NT2/D1 (cell line): ENCODE results near the gene UBE3D.

Experiments used
- DNase-seq: peaks from one replicate; pipeline ENCODE4 v3.0.0-alpha.2; 2011; ENCODE audit warnings: low read depth, low spot score
- H3K27me3 ChIP-seq: 2 replicates; pipeline ENCODE4 v1.6.0; 2011; ENCODE audit warnings: mild to moderate bottlenecking; ENCODE audit not compliant: insufficient read length, insufficient read depth
- H3K36me3 ChIP-seq: 2 replicates; pipeline ENCODE4 v1.6.1; 2011; ENCODE audit warnings: mild to moderate bottlenecking, low read length, mixed read lengths; ENCODE audit not compliant: insufficient read depth, insufficient read length
- H3K4me1 ChIP-seq: 2 replicates; pipeline ENCODE4 v1.5.1; 2011; ENCODE audit not compliant: insufficient read depth, insufficient read length
- H3K4me3 ChIP-seq: 2 replicates; pipeline ENCODE4 v1.5.1; 2011; ENCODE audit warnings: low read depth; ENCODE audit not compliant: insufficient read length
- H3K9ac ChIP-seq: 2 replicates; pipeline ENCODE4 v1.6.0; 2011; ENCODE audit warnings: low read depth; ENCODE audit not compliant: insufficient read length
- H3K9me3 ChIP-seq: 2 replicates; pipeline ENCODE4 v1.5.1; 2011; ENCODE audit warnings: mild to moderate bottlenecking, low read length; ENCODE audit not compliant: insufficient read depth
- SUZ12 ChIP-seq: IDR thresholded peaks from 2 replicates; pipeline ENCODE4 v1.6.1; 2011; ENCODE audit not compliant: insufficient read length, insufficient read depth; ENCODE audit errors: extremely low read depth
- YY1 ChIP-seq: IDR thresholded peaks from 2 replicates; pipeline ENCODE4 v1.6.1; 2011; ENCODE audit not compliant: insufficient read length, insufficient read depth
- ZNF274 ChIP-seq: IDR thresholded peaks from 2 replicates; pipeline ENCODE4 v1.6.1; 2011; ENCODE audit warnings: mild to moderate bottlenecking, low read depth, low read length

UBE3D gene

GRCh38 chr6:82878812-82879211 lies 186.8 kb downstream of the UBE3D start:
- Histone ChIP-seq H3K4me1 (no peaks in the 10 kb centered on the region), H3K9me3 (no peaks in the 10 kb centered on the region), H3K4me3 (no peak overlapping the region), H3K27me3 (no peaks in the 10 kb centered on the region), H3K36me3 (no peaks in the 10 kb centered on the region), H3K9ac (no peak overlapping the region)
- TF ChIP-seq ZNF274, result no peak
- no peak for TF ChIP-seq SUZ12
- no peak for TF ChIP-seq YY1
- DNase-seq, result no peak

GRCh38 chr6:82877213-82878195 lies 188.1 kb downstream of the UBE3D start:
- no peak for DNase-seq
- TF ChIP-seq SUZ12 (no peak), ZNF274 (no peak), YY1 (no peak)

GRCh38 chr6:82875573-82876185 lies 190.0 kb downstream of the UBE3D start:
- DNase-seq, result no peak
- no peaks in the 10 kb centered on the region for H3K4me1 ChIP-seq
- no peak overlapping the region for H3K9ac ChIP-seq
- H3K9me3 ChIP-seq, result no peaks in the 10 kb centered on the region
- H3K36me3 ChIP-seq, result no peaks in the 10 kb centered on the region
- TF ChIP-seq SUZ12, result no peak
- TF ChIP-seq YY1, result no peak
- TF ChIP-seq ZNF274, result no peak
- no peak overlapping the region for H3K4me3 ChIP-seq
- no peaks in the 10 kb centered on the region for H3K27me3 ChIP-seq

More at GRCh38 chr6:82877213-82878195, 188.1 kb downstream of the UBE3D start:
- no peak overlapping the region for H3K9ac ChIP-seq
- no peak overlapping the region for H3K4me3 ChIP-seq
- H3K27me3 ChIP-seq, result no peaks in the 10 kb centered on the region
- H3K36me3 ChIP-seq, result no peaks in the 10 kb centered on the region
- no peaks in the 10 kb centered on the region for H3K9me3 ChIP-seq
- no peaks in the 10 kb centered on the region for H3K4me1 ChIP-seq

- Histone ChIP-seq H3K27me3 (no peaks in the 10 kb centered on the region), H3K9ac (no peak overlapping the region), H3K4me1 (no peaks in the 10 kb centered on the region), H3K36me3 (no peaks in the 10 kb centered on the region), H3K9me3 (no peaks in the 10 kb centered on the region), H3K4me3 (no peak overlapping the region)
- DNase-seq, result no peak
- TF ChIP-seq SUZ12, result no peak
- no peak for TF ChIP-seq YY1
- no peak for TF ChIP-seq ZNF274
Observed at GRCh38 chr6:82874867-82875266, 190.8 kb downstream of the UBE3D start.

- Histone ChIP-seq H3K36me3 (no peaks in the 10 kb centered on the region), H3K27me3 (no peaks in the 10 kb centered on the region), H3K4me1 (no peaks in the 10 kb centered on the region), H3K9ac (no peak overlapping the region), H3K9me3 (no peaks in the 10 kb centered on the region), H3K4me3 (no peak overlapping the region)
- TF ChIP-seq YY1 (no peak), ZNF274 (no peak), SUZ12 (no peak)
- DNase-seq, result no peak
Observed at GRCh38 chr6:82872185-82872584, 193.5 kb downstream of the UBE3D start.

GRCh38 chr6:82870582-82871172 lies 195.0 kb downstream of the UBE3D start:
- no peaks in the 10 kb centered on the region for H3K4me1 ChIP-seq
- H3K36me3 ChIP-seq, result no peaks in the 10 kb centered on the region
- H3K27me3 ChIP-seq, result no peaks in the 10 kb centered on the region
- TF ChIP-seq ZNF274, result no peak
- TF ChIP-seq YY1, result no peak
- TF ChIP-seq SUZ12, result no peak
- H3K9ac ChIP-seq, result no peak overlapping the region
- DNase-seq, result no peak
- no peak overlapping the region for H3K4me3 ChIP-seq
- H3K9me3 ChIP-seq, result no peaks in the 10 kb centered on the region

- TF ChIP-seq YY1 (no peak), ZNF274 (no peak), SUZ12 (no peak)
- no peaks in the 10 kb centered on the region for H3K27me3 ChIP-seq
- no peak overlapping the region for H3K4me3 ChIP-seq
- H3K36me3 ChIP-seq, result no peaks in the 10 kb centered on the region
- H3K9ac ChIP-seq, result no peak overlapping the region
- no peaks in the 10 kb centered on the region for H3K4me1 ChIP-seq
- H3K9me3 ChIP-seq, result no peaks in the 10 kb centered on the region
- no peak for DNase-seq
Observed at GRCh38 chr6:82869493-82869892, 196.1 kb downstream of the UBE3D start.
